Uterus (tissue), 4 donors: ENCODE results near the gene PRPS1L1. TPM values are rescaled to one million over a fixed set of nuclear protein-coding genes. Genes with fewer than 3 reads are reported as not detected.

Source experiments
- DNase-seq, 2 donors: peaks; one replicate each; pipeline ENCODE4 v3.0.0-alpha.2; 2019 to 2020
- H3K27ac ChIP-seq, 2 donors: fragments of 200-600 bp; sonication (generic); 1 replicate in 1 of 2; 2 replicates in 1 of 2; pipeline ENCODE4 v1.5.1; 2016 to 2018
- H3K27me3 ChIP-seq, 2 donors: fragments of 200-600 bp; sonication (generic); one replicate each; pipeline ENCODE4 v1.5.1; 2018 to 2019; ENCODE audit warnings: control low read depth in 1 of 2
- H3K36me3 ChIP-seq, 2 donors: fragments of 200-600 bp; sonication (generic); one replicate each; pipeline ENCODE4 v1.5.1; 2019; ENCODE audit warnings: control low read depth in 1 of 2
- H3K4me1 ChIP-seq, 2 donors: fragments of 200-600 bp; sonication (generic); one replicate each; pipeline ENCODE4 v1.5.1; 2018 to 2019; ENCODE audit warnings: control low read depth in 1 of 2
- H3K4me3 ChIP-seq, 2 donors: fragments of 200-600 bp; sonication (generic); 1 replicate in 1 of 2; 2 replicates in 1 of 2; pipeline ENCODE4 v1.5.1; 2018 to 2019; ENCODE audit warnings: mild to moderate bottlenecking in 1 of 2
- H3K9me3 ChIP-seq, 2 donors: fragments of 200-600 bp; sonication (generic); one replicate each; pipeline ENCODE4 v1.5.1; 2019; ENCODE audit warnings: control low read depth in 1 of 2
- POLR2A ChIP-seq, 2 donors: fragments of 450-650 bp; IDR thresholded peaks; one replicate each; pipeline ENCODE4 v1.6.1; 2016; ENCODE audit warnings: antibody characterized with exemption in 2 of 2, mild to moderate bottlenecking in 1 of 2, moderate library complexity in 1 of 2
- intact Hi-C: fragments of 100-400 bp; cut with DNase I; formaldehyde crosslinking; loops from one replicate; pipeline ENCODE4 v1.15.1; 2023; ENCODE audit warnings: low total_unique reads
- total RNA-seq, 4 donors: library from RNA; depleted of rRNA in 3 of 4; stranded (reverse); fragments of >200 nt in 3 of 4; gene quantifications; one replicate each; pipeline versions ENCODE4 v1.1.0 to v1.2.4, GENCODE V29; 2014 to 2023
- TF ChIP-seq, protein P1 (sequence below), 4 experiments: fragments of 200-600 bp in 2 of 4; fragments of 450-650 bp in 2 of 4; sonication (generic) in 2 of 4; IDR thresholded peaks; one replicate each; pipeline ENCODE4 v1.5.1; 2016 to 2019; ENCODE audit warnings: antibody characterized with exemption in 4 of 4, mild to moderate bottlenecking in 2 of 4, moderate library complexity in 1 of 4
- donor health status: DM: yes; HTN: yes; CAD: no.

PRPS1L1 gene
- total RNA-seq, 4 donors from 2014 or later, result not detected

DNA sequence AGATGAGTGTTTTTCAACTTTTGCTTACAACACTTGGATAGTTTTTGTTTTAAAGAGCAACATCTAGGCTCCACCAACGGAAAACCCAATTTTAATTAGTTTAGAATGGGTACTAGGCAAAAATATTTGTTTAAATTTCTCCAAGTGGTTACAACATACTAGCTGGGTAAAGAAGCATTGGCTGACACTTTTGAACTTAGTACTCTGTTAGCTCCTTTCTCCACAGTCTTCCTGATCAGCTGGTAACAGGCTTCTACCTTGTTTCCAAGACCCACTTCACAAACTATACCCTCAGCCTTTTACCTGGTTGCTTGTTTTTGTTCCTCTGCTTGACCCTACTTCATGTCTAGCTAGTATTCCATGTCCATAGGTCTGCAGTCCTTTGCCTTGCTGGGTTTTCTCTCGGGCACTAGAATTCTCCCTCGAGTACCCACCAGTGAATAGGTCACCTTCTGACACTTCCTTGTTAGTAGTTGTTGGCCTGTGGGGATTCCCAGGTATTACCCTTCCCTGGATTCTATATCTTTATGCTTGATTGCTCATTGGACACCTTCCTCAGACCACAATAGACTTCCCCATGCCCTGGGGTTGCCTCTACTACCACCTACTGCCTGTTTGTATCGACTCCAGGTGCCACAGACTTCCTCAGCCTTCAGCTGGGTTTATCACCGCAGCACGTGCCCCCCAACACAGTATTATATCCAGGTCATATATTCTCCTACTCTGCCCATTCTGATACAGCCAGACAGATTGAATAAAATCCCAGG lies 42.0 kb downstream of the PRPS1L1 start:
- intact Hi-C loops, result no loop called here
- Histone ChIP-seq H3K27ac (no peak overlapping the region), H3K36me3 (no peaks in the 10 kb centered on the region), H3K27me3 (no peaks in the 10 kb centered on the region), H3K9me3 (peaks cover 0 to 3% of the 10 kb centered on the region in 2 donors), H3K4me3 (no peak overlapping the region), H3K4me1 (no peaks in the 10 kb centered on the region)
- DNase-seq, result no peak
- TF ChIP-seq, protein P1, sequence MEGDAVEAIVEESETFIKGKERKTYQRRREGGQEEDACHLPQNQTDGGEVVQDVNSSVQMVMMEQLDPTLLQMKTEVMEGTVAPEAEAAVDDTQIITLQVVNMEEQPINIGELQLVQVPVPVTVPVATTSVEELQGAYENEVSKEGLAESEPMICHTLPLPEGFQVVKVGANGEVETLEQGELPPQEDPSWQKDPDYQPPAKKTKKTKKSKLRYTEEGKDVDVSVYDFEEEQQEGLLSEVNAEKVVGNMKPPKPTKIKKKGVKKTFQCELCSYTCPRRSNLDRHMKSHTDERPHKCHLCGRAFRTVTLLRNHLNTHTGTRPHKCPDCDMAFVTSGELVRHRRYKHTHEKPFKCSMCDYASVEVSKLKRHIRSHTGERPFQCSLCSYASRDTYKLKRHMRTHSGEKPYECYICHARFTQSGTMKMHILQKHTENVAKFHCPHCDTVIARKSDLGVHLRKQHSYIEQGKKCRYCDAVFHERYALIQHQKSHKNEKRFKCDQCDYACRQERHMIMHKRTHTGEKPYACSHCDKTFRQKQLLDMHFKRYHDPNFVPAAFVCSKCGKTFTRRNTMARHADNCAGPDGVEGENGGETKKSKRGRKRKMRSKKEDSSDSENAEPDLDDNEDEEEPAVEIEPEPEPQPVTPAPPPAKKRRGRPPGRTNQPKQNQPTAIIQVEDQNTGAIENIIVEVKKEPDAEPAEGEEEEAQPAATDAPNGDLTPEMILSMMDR (IDR thresholded peaks at IDR 0.05), result no peak
- no peak for TF ChIP-seq POLR2A (IDR thresholded peaks at IDR 0.05)

DNA sequence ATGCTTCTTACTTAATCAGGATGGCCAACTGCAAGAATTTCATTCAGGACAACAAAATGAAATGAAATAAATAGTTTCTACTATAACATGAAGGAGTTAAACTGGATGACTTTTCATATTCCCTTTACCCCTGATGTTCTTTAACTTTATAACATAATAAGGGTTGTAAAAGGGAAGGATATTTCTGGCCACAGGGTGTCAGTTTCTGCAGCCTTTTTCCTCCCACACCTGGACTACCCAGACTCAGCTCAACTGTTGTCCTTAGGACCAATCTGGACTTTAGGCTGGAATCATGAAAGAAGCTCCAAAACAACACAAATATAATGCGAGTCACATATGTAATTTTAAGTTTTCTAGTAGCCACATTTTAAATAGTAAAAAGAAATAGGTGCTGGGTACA lies 43.4 kb downstream of the PRPS1L1 start:
- no peaks in the 10 kb centered on the region for H3K36me3 ChIP-seq
- no peaks in the 10 kb centered on the region for H3K27me3 ChIP-seq
- no peak overlapping the region for H3K4me3 ChIP-seq
- TF ChIP-seq POLR2A (IDR thresholded peaks at IDR 0.05), result no peak
- TF ChIP-seq, protein P1 (IDR thresholded peaks at IDR 0.05), result no peak
- no peak overlapping the region for H3K27ac ChIP-seq
- peaks cover 0 to 3% of the 10 kb centered on the region in 2 donors for H3K9me3 ChIP-seq
- intact Hi-C loops, result no loop called here
- no peak for DNase-seq
- no peaks in the 10 kb centered on the region for H3K4me1 ChIP-seq

DNA sequence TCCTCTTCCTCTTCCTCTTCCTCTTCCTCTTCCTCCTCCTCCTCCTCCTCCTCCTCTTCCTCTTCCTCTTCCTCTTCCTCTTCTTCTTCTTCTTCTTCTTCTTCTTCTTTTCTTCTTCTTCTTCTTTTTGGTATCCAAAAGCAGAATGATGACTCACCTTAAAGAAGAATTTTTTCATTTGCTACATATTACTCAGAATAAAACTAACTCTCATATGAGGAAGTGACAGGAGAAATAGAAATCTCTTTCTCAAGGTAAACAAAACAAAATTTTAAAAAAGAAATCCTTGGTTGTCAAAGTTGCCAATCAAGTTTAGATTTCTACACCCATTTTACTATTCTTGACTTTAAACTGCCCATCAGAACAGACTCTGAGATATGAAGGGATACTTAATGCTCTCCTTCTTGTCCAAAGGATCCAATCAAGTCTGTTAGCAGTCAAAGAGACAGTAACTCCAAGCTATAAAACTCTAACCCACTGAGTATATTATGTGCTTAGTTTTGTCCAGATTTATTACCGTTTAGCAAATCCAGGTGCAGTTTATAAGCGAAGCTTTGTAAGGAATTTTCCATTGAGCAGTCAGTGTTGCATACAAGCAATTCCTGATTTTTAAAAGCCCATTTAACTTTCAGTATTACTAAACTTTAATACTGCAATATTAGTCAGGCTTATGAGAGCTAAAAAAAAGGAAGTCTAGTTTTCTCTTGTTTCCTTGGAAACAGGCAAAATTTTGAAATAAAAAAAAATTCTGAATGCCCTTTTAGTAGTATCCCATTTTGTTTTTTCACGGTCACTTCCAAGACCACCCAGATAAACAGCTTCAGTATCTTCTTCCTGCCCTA lies 44.2 kb downstream of the PRPS1L1 start:
- H3K27me3 ChIP-seq, result no peaks in the 10 kb centered on the region
- peaks cover 0 to 3% of the 10 kb centered on the region in 2 donors for H3K9me3 ChIP-seq
- H3K27ac ChIP-seq, result peak overlapping the region in 1 of 2 donors; percentile 47
- no peaks in the 10 kb centered on the region for H3K36me3 ChIP-seq
- DNase-seq, result no peak
- no peaks in the 10 kb centered on the region for H3K4me1 ChIP-seq
- intact Hi-C loops, result no loop called here
- TF ChIP-seq POLR2A (IDR thresholded peaks at IDR 0.05), result no peak
- TF ChIP-seq, protein P1 (IDR thresholded peaks at IDR 0.05), result no peak
- no peak overlapping the region for H3K4me3 ChIP-seq

DNA sequence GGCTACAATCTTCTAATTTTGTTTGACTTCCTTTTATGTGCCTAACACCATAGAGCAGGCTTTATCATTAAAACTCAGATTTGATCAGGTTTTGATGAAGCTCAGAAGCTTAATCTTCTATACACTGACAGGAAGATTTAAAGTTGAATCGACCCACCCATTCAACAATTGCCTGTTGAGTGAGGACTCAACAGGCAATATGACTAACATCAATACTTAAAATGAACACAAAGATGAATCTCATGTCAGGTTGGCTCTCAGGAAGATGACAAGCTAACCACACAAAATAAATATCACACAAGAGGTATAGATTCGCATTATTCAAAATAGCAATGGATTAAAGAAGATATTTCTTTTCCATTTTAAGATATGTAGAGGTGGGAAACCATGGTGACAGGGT lies 50.7 kb downstream of the PRPS1L1 start:
- TF ChIP-seq POLR2A (IDR thresholded peaks at IDR 0.05), result no peak
- TF ChIP-seq, protein P1 (IDR thresholded peaks at IDR 0.05), result no peak
- intact Hi-C loops, result no loop called here
- no peak for DNase-seq
- Histone ChIP-seq H3K27ac (no peak overlapping the region), H3K27me3 (no peaks in the 10 kb centered on the region), H3K4me3 (no peak overlapping the region), H3K36me3 (no peaks in the 10 kb centered on the region), H3K9me3 (peaks cover 0 to 3% of the 10 kb centered on the region in 2 donors), H3K4me1 (no peaks in the 10 kb centered on the region)

Other genes with a start within 250 kb of the PRPS1L1 start
- gene SNX13, start 87.4 kb downstream of the PRPS1L1 start, total RNA-seq, result 100 to 1,000 TPM in 2 of 4 donors, 10 to 100 TPM in 2; 26.9 to 222 (median 91.2) TPM